MM.1S (cell line): ENCODE data around the gene CD4.

Experiments
- DNase-seq: peaks from one replicate; pipeline ENCODE4 v3.0.0-alpha.2; 2015
- H2AFZ ChIP-seq: fragments of 300-600 bp; sonication (generic); 2 replicates; pipeline ENCODE4 v1.6.0; 2016; ENCODE audit warnings: antibody characterized with exemption, low read length
- H3F3A ChIP-seq: fragments of 300-600 bp; sonication (generic); 2 replicates; pipeline ENCODE4 v1.6.1; 2016; ENCODE audit warnings: mild to moderate bottlenecking, antibody characterized with exemption, low read length, moderate library complexity, mixed read lengths; ENCODE audit not compliant: insufficient read depth
- H3K27ac ChIP-seq: fragments of 300-600 bp; sonication (generic); 2 replicates; pipeline ENCODE4 v1.5.1; 2016; ENCODE audit warnings: mild to moderate bottlenecking, low read length
- H3K27me3 ChIP-seq: fragments of 300-600 bp; sonication (generic); replicated peaks from 2 replicates; pipeline ENCODE4 v1.6.0; 2016; ENCODE audit warnings: low read length; ENCODE audit not compliant: insufficient read depth
- H3K36me3 ChIP-seq: fragments of 300-600 bp; sonication (generic); replicated peaks from 2 replicates; pipeline ENCODE4 v1.6.1; 2016; ENCODE audit warnings: mild to moderate bottlenecking, low read length, mixed read lengths; ENCODE audit not compliant: insufficient read depth
- H3K4me1 ChIP-seq: fragments of 300-600 bp; sonication (generic); 2 replicates; pipeline ENCODE4 v1.6.1; 2016; ENCODE audit warnings: low read length, mixed read lengths
- H3K4me2 ChIP-seq: fragments of 300-600 bp; sonication (generic); 2 replicates; pipeline ENCODE4 v1.6.0; 2016; ENCODE audit warnings: low read depth, low read length
- H3K4me3 ChIP-seq: fragments of 300-600 bp; sonication (generic); 2 replicates; pipeline ENCODE4 v1.5.1; 2016; ENCODE audit warnings: low read length, mixed read lengths
- H3K79me2 ChIP-seq: fragments of 300-600 bp; sonication (generic); 2 replicates; pipeline ENCODE4 v1.6.1; 2016; ENCODE audit warnings: mixed run types, low read length, mixed read lengths
- H3K9ac ChIP-seq: fragments of 300-600 bp; sonication (generic); 2 replicates; pipeline ENCODE4 v1.6.1; 2016; ENCODE audit warnings: low read length, mixed read lengths
- H3K9me2 ChIP-seq: fragments of 300-600 bp; sonication (generic); replicated peaks from 2 replicates; pipeline ENCODE4 v1.6.1; 2016; ENCODE audit warnings: mild to moderate bottlenecking, low read length, mixed read lengths; ENCODE audit not compliant: insufficient read depth
- H3K9me3 ChIP-seq: fragments of 300-600 bp; sonication (generic); replicated peaks from 2 replicates; pipeline ENCODE4 v1.6.1; 2016; ENCODE audit warnings: mild to moderate bottlenecking, low read length, mixed read lengths; ENCODE audit not compliant: insufficient read depth
- H4K20me1 ChIP-seq: fragments of 300-600 bp; sonication (generic); 2 replicates; pipeline ENCODE4 v1.6.1; 2016; ENCODE audit warnings: mild to moderate bottlenecking, low read length, moderate library complexity, mixed read lengths; ENCODE audit not compliant: insufficient read depth
- EZH2 ChIP-seq: fragments of 300-600 bp; sonication (generic); optimal IDR thresholded peaks from 2 replicates; pipeline ENCODE3; 2017; ENCODE audit warnings: low read depth, mild to moderate bottlenecking, antibody characterized with exemption, low read length, mixed read lengths
- EZH2phosphoT487 ChIP-seq: fragments of 300-600 bp; sonication (generic); IDR thresholded peaks from 2 replicates; pipeline ENCODE4 v1.6.1; 2018; ENCODE audit warnings: antibody characterized with exemption, low read length
- TF ChIP-seq, protein P1 (sequence below): fragments of 300-600 bp; sonication (generic); IDR thresholded peaks from 2 replicates; pipeline ENCODE4 v1.5.1; 2016; ENCODE audit warnings: antibody characterized with exemption, low read length, mixed read lengths

Gene CD4

DNA sequence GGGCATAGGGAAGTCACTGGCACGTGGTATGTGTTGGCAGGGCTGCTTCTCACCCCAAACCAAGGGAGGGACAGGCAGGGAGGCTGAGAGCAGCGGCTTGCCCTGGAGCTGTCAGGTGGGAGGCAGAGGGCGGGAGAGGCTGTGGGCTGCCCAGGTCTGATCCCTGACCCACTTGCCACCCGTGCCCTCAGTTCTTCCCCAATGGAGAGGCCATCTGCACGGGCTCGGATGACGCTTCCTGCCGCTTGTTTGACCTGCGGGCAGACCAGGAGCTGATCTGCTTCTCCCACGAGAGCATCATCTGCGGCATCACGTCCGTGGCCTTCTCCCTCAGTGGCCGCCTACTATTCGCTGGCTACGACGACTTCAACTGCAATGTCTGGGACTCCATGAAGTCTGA is 56.1 kb downstream of the CD4 start:
- Histone ChIP-seq H4K20me1 (no peaks in the 10 kb centered on the region), H3F3A (no peaks in the 10 kb centered on the region), H3K4me3 (no peak overlapping the region), H3K9ac (no peak overlapping the region), H2AFZ (no peak overlapping the region), H3K27me3 (no peaks in the 10 kb centered on the region), H3K36me3 (no peaks in the 10 kb centered on the region), H3K9me2 (no peaks in the 10 kb centered on the region), H3K79me2 (peaks cover 17% of the 10 kb centered on the region), H3K4me1 (peaks cover 15% of the 10 kb centered on the region), H3K27ac (no peak overlapping the region), H3K4me2 (no peak overlapping the region), H3K9me3 (no peaks in the 10 kb centered on the region)
- TF ChIP-seq EZH2phosphoT487 (no peak), EZH2 (no peak)
- TF ChIP-seq, protein P1, sequence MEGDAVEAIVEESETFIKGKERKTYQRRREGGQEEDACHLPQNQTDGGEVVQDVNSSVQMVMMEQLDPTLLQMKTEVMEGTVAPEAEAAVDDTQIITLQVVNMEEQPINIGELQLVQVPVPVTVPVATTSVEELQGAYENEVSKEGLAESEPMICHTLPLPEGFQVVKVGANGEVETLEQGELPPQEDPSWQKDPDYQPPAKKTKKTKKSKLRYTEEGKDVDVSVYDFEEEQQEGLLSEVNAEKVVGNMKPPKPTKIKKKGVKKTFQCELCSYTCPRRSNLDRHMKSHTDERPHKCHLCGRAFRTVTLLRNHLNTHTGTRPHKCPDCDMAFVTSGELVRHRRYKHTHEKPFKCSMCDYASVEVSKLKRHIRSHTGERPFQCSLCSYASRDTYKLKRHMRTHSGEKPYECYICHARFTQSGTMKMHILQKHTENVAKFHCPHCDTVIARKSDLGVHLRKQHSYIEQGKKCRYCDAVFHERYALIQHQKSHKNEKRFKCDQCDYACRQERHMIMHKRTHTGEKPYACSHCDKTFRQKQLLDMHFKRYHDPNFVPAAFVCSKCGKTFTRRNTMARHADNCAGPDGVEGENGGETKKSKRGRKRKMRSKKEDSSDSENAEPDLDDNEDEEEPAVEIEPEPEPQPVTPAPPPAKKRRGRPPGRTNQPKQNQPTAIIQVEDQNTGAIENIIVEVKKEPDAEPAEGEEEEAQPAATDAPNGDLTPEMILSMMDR, result no peak
- no peak for DNase-seq

DNA sequence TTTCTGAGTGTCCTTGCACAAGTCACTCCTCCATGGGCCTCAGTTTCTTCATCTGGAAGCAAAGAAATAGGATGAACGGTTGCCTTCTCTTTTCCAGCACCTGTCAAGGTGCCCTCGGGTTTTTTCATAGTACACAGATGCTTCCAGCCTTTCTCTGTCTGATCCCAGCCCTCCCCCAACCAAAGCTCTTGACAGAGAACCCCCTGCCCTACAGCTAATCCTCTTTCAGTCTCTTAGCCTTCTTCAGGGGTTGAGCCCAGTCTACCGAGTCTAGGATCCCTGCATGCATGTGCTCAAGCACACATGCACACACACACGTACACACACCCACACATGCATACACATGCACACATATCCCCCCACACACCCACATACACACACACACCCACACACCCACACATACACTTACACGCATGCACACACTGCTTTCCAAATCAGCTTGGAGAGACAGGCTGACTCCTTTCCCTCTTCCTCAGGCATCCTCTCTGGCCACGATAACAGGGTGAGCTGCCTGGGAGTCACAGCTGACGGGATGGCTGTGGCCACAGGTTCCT is 57.1 kb downstream of the CD4 start:
- Histone ChIP-seq H2AFZ (no peak overlapping the region), H4K20me1 (no peaks in the 10 kb centered on the region), H3K4me2 (no peak overlapping the region), H3K4me3 (no peak overlapping the region), H3K9me2 (no peaks in the 10 kb centered on the region), H3K9me3 (no peaks in the 10 kb centered on the region), H3K36me3 (no peaks in the 10 kb centered on the region), H3K9ac (no peak overlapping the region), H3K27ac (no peak overlapping the region), H3K4me1 (peaks cover 16% of the 10 kb centered on the region), H3F3A (peaks cover 2% of the 10 kb centered on the region; the same call in 1 of the 2 replicates), H3K27me3 (no peaks in the 10 kb centered on the region), H3K79me2 (peaks cover 24% of the 10 kb centered on the region)
- DNase-seq, result no peak
- no peak for TF ChIP-seq EZH2phosphoT487
- TF ChIP-seq EZH2, result no peak
- TF ChIP-seq, protein P1, result no peak

DNA sequence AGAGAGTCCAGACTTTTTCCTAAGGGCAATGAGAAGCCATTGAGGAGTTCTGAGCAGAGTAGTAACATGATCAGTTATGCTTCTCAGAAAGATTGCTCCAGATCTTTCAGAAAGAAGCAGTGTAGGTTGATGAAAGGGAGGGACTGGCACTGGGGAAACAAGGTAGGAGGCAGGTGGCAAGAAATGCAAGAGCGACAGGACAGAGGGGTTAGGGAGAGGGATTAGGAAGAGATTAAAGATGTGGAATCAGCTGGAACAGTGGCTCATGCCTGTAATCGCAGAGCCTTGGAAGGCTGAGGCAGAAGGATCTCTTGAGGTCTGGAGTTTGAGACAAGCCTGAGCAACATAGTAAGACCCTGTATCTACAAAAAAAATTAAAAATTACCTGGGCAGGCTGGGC is 58.3 kb downstream of the CD4 start:
- Histone ChIP-seq H4K20me1 (no peaks in the 10 kb centered on the region), H3F3A (peaks cover 6% of the 10 kb centered on the region; the same call in 1 of the 2 replicates), H3K4me2 (no peak overlapping the region), H3K27me3 (no peaks in the 10 kb centered on the region), H3K9me2 (no peaks in the 10 kb centered on the region), H3K79me2 (peaks cover 24% of the 10 kb centered on the region), H3K4me1 (peaks cover 16% of the 10 kb centered on the region), H3K4me3 (no peak overlapping the region), H2AFZ (no peak overlapping the region), H3K9me3 (no peaks in the 10 kb centered on the region), H3K36me3 (no peaks in the 10 kb centered on the region), H3K9ac (no peak overlapping the region), H3K27ac (no peak overlapping the region)
- DNase-seq, result no peak
- TF ChIP-seq EZH2phosphoT487 (no peak), EZH2 (no peak)
- TF ChIP-seq, protein P1, result no peak
